ENCODE data around the gene TMPRSS4. TPM values are rescaled to one million over a fixed set of nuclear protein-coding genes. Genes with fewer than 3 reads are reported as not detected.

The TMPRSS4 gene
- total and polyA plus RNA-seq, 2 of the 13 experiments (the other 11 are each of a cell fraction or from before 2014, with no cell fraction given) = 0.32 TPM; not detected in 1

GRCh38 chr11:118145285-118146227 lies 68.7 kb downstream of the TMPRSS4 start (continued):
- no peak for TF ChIP-seq PHF20 (CRISPR knock-in tag; IDR thresholded peaks at IDR 0.05)
- TF ChIP-seq POGZ (CRISPR knock-in tag; IDR thresholded peaks at IDR 0.05) = 0 out of 2 replicates have a peak, but pooled peaks have one; percentile 59
- peak; percentile 34; the same call in 1 of the 2 replicates for TF ChIP-seq GATAD2A (CRISPR knock-in tag; IDR thresholded peaks at IDR 0.05)
- no peak for TF ChIP-seq ZNF510 (CRISPR knock-in tag; IDR thresholded peaks at IDR 0.05; ENCODE audit: low read depth)
- TF ChIP-seq ZNF235 (CRISPR knock-in tag; IDR thresholded peaks at IDR 0.05; ENCODE audit: borderline replicate concordance) = no peak
- TF ChIP-seq, protein P1, sequence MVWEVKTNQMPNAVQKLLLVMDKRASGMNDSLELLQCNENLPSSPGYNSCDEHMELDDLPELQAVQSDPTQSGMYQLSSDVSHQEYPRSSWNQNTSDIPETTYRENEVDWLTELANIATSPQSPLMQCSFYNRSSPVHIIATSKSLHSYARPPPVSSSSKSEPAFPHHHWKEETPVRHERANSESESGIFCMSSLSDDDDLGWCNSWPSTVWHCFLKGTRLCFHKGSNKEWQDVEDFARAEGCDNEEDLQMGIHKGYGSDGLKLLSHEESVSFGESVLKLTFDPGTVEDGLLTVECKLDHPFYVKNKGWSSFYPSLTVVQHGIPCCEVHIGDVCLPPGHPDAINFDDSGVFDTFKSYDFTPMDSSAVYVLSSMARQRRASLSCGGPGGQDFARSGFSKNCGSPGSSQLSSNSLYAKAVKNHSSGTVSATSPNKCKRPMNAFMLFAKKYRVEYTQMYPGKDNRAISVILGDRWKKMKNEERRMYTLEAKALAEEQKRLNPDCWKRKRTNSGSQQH (CRISPR knock-in tag; IDR thresholded peaks at IDR 0.05; ENCODE audit: low read depth) = no peak
- no peak for TF ChIP-seq SNAPC4 (CRISPR knock-in tag; IDR thresholded peaks at IDR 0.05)
- no peak for TF ChIP-seq ZNF256 (CRISPR knock-in tag; conservative IDR thresholded peaks at IDR 0.05)
- TF ChIP-seq JUND (CRISPR knock-in tag; IDR thresholded peaks at IDR 0.05) = no peak
- peak; percentile 17; the same call in 1 of the 2 replicates for TF ChIP-seq HOXA3 (CRISPR knock-in tag; IDR thresholded peaks at IDR 0.05)
- no peak for TF ChIP-seq DNMT1 (CRISPR knock-in tag; IDR thresholded peaks at IDR 0.05)
- TF ChIP-seq SAFB2 (CRISPR knock-in tag; IDR thresholded peaks at IDR 0.05; ENCODE audit: borderline replicate concordance, low read depth) = peak; percentile 81
- no peak for TF ChIP-seq STAT6 (CRISPR knock-in tag; IDR thresholded peaks at IDR 0.05; ENCODE audit: borderline replicate concordance)
- TF ChIP-seq ZNF563 (CRISPR knock-in tag; IDR thresholded peaks at IDR 0.05) = no peak
- TF ChIP-seq, protein P2, sequence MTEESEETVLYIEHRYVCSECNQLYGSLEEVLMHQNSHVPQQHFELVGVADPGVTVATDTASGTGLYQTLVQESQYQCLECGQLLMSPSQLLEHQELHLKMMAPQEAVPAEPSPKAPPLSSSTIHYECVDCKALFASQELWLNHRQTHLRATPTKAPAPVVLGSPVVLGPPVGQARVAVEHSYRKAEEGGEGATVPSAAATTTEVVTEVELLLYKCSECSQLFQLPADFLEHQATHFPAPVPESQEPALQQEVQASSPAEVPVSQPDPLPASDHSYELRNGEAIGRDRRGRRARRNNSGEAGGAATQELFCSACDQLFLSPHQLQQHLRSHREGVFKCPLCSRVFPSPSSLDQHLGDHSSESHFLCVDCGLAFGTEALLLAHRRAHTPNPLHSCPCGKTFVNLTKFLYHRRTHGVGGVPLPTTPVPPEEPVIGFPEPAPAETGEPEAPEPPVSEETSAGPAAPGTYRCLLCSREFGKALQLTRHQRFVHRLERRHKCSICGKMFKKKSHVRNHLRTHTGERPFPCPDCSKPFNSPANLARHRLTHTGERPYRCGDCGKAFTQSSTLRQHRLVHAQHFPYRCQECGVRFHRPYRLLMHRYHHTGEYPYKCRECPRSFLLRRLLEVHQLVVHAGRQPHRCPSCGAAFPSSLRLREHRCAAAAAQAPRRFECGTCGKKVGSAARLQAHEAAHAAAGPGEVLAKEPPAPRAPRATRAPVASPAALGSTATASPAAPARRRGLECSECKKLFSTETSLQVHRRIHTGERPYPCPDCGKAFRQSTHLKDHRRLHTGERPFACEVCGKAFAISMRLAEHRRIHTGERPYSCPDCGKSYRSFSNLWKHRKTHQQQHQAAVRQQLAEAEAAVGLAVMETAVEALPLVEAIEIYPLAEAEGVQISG (CRISPR knock-in tag; IDR thresholded peaks at IDR 0.05) = no peak; the same call in 1 of the 2 replicates
- no peak for TF ChIP-seq SYNCRIP (IDR thresholded peaks at IDR 0.05; ENCODE audit: insufficient read depth, low read depth, low read length)

All from HepG2 (cell line).